Measurements from ENCODE around the gene ANXA1. TPM values are rescaled to one million over a fixed set of nuclear protein-coding genes. Genes with fewer than 3 reads are reported as not detected.

Gene ANXA1
- total RNA-seq, 1 experiment from 2014 or later: 8.3 TPM

DNA sequence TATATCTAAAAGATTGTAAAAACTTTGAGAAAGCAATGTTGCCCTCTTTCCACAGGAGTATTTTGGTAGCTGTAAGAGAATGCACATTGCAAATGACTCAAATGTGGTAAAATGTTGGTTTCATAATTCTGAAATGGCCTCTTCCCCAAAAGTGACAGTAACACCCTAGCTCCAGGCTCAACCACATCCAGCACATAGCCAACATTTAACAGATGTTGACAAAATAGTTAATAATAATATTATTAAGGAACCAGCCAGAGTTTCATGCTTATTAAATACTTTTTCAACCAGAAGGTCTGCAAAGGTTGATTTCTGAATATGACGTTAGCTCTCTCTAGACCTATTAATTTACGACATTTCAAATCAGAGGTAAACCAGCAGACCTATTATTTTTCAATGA, 1.3 kb downstream of the ANXA1 start:
- BruUV-seq (replicated peaks): no TSS peak
- CTCF ChIA-PET: no interaction called here
- no peak overlapping the region for H3K27ac Mint-ChIP-seq (ENCODE audit: unreplicated experiment)
- H3K9me3 ChIP-seq: no peaks in the 10 kb centered on the region
- POLR2A ChIA-PET: no interaction called here
- no peak overlapping the region for H3K4me3 Mint-ChIP-seq (ENCODE audit: unreplicated experiment)
- H3K36me3 Mint-ChIP-seq (ENCODE audit: insufficient read depth, unreplicated experiment): no peaks in the 10 kb centered on the region
- H3K36me3 ChIP-seq (ENCODE audit: control insufficient read depth, insufficient read depth, low read length): no peaks in the 10 kb centered on the region
- no peak for DNase-seq
- intact Hi-C loops (cut with micrococcal nuclease; ENCODE audit: unreplicated experiment): no loop called here
- no peak overlapping the region for H3K4me3 ChIP-seq (ENCODE audit: low read depth, low read length)
- no peaks in the 10 kb centered on the region for H3K27me3 ChIP-seq (replicated peaks; ENCODE audit: control insufficient read depth, insufficient read depth, low read length)
- H3K4me1 ChIP-seq: no peaks in the 10 kb centered on the region
- H3K27me3 Mint-ChIP-seq (ENCODE audit: insufficient read depth, unreplicated experiment): no peaks in the 10 kb centered on the region
- H3K4me1 Mint-ChIP-seq (ENCODE audit: low read depth, unreplicated experiment): no peaks in the 10 kb centered on the region
- no peak for TF ChIP-seq CTCF (IDR thresholded peaks at IDR 0.05; ENCODE audit: insufficient read depth in 1 of 2, low read depth in 1 of 2, low read length in 1 of 2, severe bottlenecking in 1 of 2, unreplicated experiment in 1 of 2)
- H3K9me3 Mint-ChIP-seq (ENCODE audit: unreplicated experiment): no peaks in the 10 kb centered on the region

DNA sequence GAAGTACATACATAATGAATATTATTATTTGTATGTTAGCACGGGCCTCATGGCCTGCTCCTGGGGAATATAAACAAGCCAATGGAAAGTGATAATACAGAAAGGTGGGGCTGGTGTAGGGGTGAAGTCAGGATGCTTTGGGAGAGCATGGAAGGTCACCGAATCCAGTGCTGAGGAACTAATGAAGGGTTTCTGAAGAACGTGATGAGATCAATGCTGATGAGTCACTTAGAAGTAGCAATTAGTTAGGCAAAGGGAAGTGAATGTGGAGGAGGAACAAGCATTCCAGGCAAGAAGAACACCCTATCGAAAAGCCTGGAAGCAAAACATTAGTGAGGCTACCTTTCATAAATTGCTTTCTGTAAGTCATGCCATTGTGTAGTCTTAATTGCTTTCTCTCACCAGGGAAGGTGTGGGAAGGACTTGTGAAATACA, 2.1 kb downstream of the ANXA1 start:
- Histone ChIP-seq H3K9me3 (no peaks in the 10 kb centered on the region), H3K4me3 (ENCODE audit: low read depth, low read length) (no peak overlapping the region), H3K36me3 (ENCODE audit: control insufficient read depth, insufficient read depth, low read length) (no peaks in the 10 kb centered on the region), H3K4me1 (no peaks in the 10 kb centered on the region), H3K27me3 (replicated peaks; ENCODE audit: control insufficient read depth, insufficient read depth, low read length) (no peaks in the 10 kb centered on the region)
- intact Hi-C loops (cut with micrococcal nuclease; ENCODE audit: unreplicated experiment): no loop called here
- ChIA-PET CTCF (no interaction called here), POLR2A (no interaction called here)
- TF ChIP-seq CTCF (IDR thresholded peaks at IDR 0.05; ENCODE audit: insufficient read depth in 1 of 2, low read depth in 1 of 2, low read length in 1 of 2, severe bottlenecking in 1 of 2, unreplicated experiment in 1 of 2): no peak
- Mint-ChIP-seq H3K9me3 (ENCODE audit: unreplicated experiment) (no peaks in the 10 kb centered on the region), H3K36me3 (ENCODE audit: insufficient read depth, unreplicated experiment) (no peaks in the 10 kb centered on the region), H3K27me3 (ENCODE audit: insufficient read depth, unreplicated experiment) (no peaks in the 10 kb centered on the region), H3K4me3 (ENCODE audit: unreplicated experiment) (no peak overlapping the region), H3K27ac (ENCODE audit: unreplicated experiment) (no peak overlapping the region), H3K4me1 (ENCODE audit: low read depth, unreplicated experiment) (no peaks in the 10 kb centered on the region)
- no TSS peak for BruUV-seq (replicated peaks)
- DNase-seq: no peak

DNA sequence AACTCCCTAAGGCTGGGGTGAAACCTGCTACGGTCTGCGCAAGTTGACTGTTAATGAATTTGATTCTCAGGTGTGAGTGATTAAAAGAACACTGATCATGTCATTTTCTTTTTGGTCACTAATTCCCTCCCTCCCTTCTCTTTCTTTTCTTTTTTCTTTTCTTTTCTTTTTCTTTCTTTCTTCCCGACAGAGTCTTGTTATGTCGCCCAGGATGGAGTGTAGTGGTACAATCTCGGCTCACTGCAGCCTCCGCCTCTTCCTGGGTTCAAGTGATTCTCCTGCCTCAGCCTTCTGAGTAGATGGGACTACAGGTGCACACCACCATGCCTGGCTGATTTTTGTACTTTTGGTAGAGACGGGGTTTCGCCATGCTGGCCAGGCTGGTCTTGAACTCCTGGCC, 2.6 kb downstream of the ANXA1 start:
- Mint-ChIP-seq H3K36me3 (ENCODE audit: insufficient read depth, unreplicated experiment) (no peaks in the 10 kb centered on the region), H3K4me3 (ENCODE audit: unreplicated experiment) (no peak overlapping the region), H3K9me3 (ENCODE audit: unreplicated experiment) (no peaks in the 10 kb centered on the region), H3K27me3 (ENCODE audit: insufficient read depth, unreplicated experiment) (no peaks in the 10 kb centered on the region), H3K4me1 (ENCODE audit: low read depth, unreplicated experiment) (no peaks in the 10 kb centered on the region), H3K27ac (ENCODE audit: unreplicated experiment) (no peak overlapping the region)
- H3K36me3 ChIP-seq (ENCODE audit: control insufficient read depth, insufficient read depth, low read length): no peaks in the 10 kb centered on the region
- no peak for DNase-seq
- no TSS peak for BruUV-seq (replicated peaks)
- no peaks in the 10 kb centered on the region for H3K27me3 ChIP-seq (replicated peaks; ENCODE audit: control insufficient read depth, insufficient read depth, low read length)
- no peaks in the 10 kb centered on the region for H3K4me1 ChIP-seq
- POLR2A ChIA-PET: no interaction called here
- CTCF ChIA-PET: no interaction called here
- intact Hi-C loops (cut with micrococcal nuclease; ENCODE audit: unreplicated experiment): no loop called here
- H3K9me3 ChIP-seq: no peaks in the 10 kb centered on the region
- TF ChIP-seq CTCF (IDR thresholded peaks at IDR 0.05; ENCODE audit: insufficient read depth in 1 of 2, low read depth in 1 of 2, low read length in 1 of 2, severe bottlenecking in 1 of 2, unreplicated experiment in 1 of 2): no peak
- H3K4me3 ChIP-seq (ENCODE audit: low read depth, low read length): no peak overlapping the region
